Erythroblast (primary cell): ENCODE results near the gene SLC1A2.

Experiments used
- DNase-seq, 2 experiments: peaks; one replicate each; lab custom pipeline; 2025; lab: John Stamatoyannopoulos, UW
- GATA1 ChIP-seq: IDR thresholded peaks from 2 replicates; pipeline ENCODE4 v1.6.1; 2011; ENCODE audit warnings: low read depth, mild to moderate bottlenecking, control low read depth, low read length, moderate library complexity
- POLR2A ChIP-seq: IDR thresholded peaks from 2 replicates; pipeline ENCODE4 v1.6.1; 2011; ENCODE audit warnings: mild to moderate bottlenecking, low read length

SLC1A2 gene

DNA sequence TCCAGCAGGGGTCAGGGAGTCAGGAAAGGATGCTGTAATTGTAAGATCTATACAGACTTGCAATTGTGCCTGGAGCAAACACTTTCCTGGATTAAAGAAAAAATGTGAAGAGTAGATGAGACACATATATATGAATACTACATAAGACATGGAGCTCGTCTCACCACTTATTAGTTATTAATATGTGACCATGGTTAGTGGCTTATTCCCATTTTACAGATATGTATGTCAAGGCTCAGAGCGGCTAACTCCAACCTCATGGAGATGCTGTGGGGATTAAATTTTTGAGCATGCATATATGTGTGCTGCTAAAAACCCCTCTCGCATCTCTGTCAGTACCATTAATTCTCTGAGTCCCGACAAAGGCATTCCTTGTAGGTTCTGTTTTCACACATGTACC is 125.7 kb downstream of the SLC1A2 start:
- DNase-seq: no peak
- TF ChIP-seq POLR2A (no peak), GATA1 (no peak)

DNA sequence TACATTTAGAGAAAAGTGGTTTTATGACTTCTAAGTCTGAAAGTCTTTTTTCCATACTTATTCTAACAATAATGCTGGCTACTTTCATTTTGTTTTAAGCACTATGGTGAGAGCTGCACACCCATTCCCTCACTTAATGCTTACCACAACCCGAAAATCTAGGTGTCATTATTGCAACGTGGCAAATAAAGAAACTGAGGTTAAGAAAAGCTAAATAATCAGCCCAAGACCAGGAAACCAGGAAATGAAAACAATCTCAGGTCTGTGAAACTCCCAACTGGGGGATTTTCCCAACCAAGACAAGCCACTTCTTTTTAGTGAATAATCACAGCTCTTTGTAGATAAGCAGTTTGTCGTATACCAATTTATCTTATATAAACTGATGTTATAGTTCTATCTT is 126.3 kb downstream of the SLC1A2 start:
- TF ChIP-seq POLR2A (no peak), GATA1 (no peak)
- no peak for DNase-seq

DNA sequence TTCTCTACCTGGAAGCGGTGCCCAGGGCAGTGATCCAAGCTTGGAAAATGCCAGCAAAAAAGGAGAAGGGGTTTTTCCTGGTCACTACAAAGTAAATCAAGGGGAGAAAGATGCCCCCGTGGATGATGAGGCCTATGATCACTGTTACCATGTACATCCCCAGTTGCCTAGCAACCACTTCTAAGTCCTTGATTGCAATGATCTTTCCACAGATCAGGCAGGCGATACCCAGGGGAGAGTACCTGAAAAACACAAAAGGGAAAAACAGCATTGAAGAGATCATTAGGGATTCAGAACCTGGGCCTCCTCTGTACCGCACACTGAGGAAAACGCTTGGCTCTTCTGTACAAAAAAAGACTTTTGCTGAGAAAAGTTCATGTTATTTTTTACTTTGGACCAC is 127.1 kb downstream of the SLC1A2 start:
- TF ChIP-seq POLR2A: no peak
- no peak for TF ChIP-seq GATA1
- no peak for DNase-seq

DNA sequence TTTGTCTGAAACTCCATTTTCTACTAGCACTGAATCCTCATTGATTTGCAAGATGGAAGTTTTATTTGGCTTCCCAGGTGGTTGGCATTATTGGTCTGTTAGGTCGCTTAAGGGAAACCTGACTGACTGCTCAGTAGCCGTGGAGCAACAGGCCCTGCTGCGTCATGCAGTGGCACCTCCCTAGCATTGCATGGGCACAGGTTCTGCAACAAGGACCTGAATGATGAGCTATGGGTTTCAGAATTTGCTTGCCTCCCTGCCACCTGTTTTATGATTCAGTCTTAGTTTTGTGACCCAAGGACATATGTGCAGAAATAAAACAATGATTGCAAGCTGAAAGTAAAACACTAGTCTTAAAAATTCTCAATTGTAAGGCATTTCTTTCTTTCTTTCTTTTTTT is 128.5 kb downstream of the SLC1A2 start:
- TF ChIP-seq GATA1: no peak
- no peak for TF ChIP-seq POLR2A
- DNase-seq: no peak

DNA sequence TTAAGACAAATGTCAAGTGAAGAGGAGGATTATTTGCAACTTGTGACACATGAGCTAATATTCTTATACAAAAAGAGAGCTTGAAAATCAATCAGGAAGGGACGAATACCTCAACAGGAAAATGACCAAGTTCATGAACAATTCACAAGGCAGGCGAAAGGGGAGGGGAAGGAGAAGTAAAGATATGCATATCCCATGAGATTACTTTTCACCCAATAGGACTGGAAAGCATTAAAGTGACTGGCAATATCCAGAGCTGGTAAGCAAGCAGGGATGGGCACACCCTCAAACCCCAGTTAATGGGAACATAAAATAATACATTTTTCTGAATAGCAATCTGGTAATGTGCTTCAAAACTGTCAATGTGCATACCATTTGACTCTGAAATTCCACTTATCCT is 129.5 kb downstream of the SLC1A2 start:
- DNase-seq: no peak
- TF ChIP-seq POLR2A (no peak), GATA1 (no peak)

DNA sequence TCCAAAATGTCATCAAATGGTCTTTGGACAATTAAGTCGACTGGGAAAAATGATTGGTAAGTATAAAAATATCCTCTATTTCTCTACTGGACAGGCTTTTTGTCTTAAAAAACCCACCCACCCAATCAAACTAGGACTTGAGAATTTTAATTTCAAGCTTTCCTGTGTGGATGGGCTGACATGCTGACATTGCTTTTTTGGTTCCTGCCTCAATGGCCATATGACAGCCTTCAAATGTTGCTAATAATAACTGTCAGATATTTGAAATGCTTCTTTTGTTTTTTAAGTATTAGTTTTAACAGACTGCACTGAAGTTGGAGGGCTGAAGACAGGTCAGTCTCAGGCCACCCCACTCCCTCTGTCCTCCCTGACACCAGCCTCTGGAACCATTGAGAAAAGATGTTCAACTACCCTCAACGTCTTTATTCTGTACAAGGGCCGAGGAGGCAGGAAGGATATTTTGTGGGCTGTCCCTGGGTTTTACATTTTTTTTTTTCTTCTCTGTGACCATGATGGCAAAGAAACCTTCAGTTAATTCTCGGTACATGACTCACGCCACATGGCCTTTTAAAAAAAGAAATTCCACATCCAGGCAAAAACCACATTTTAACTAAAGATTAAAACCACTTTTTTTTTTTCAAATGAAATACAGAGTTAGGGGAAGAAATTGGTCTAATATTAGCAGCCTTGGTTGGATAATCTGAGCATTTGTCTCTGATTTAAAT is 130.4 kb downstream of the SLC1A2 start:
- TF ChIP-seq GATA1: no peak
- no peak for TF ChIP-seq POLR2A
- DNase-seq: no peak

DNA sequence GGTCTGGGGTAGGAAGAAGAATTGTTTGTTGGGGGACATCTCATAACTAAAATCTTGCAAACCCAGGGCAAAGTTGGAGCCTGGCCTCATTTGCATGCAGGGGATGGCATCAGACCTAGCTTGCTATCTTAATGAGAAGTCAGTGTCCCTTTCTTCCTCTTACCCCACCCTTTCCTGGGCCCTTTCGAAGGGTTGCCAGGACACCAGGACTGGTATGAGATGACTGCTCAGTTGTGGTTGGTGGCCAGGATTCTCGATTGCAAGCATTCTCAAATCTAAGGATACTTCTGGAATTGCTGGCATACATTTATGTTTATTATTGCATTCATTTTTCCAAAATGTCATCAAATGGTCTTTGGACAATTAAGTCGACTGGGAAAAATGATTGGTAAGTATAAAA is 131.0 kb downstream of the SLC1A2 start:
- DNase-seq: no peak
- no peak for TF ChIP-seq GATA1
- no peak for TF ChIP-seq POLR2A

DNA sequence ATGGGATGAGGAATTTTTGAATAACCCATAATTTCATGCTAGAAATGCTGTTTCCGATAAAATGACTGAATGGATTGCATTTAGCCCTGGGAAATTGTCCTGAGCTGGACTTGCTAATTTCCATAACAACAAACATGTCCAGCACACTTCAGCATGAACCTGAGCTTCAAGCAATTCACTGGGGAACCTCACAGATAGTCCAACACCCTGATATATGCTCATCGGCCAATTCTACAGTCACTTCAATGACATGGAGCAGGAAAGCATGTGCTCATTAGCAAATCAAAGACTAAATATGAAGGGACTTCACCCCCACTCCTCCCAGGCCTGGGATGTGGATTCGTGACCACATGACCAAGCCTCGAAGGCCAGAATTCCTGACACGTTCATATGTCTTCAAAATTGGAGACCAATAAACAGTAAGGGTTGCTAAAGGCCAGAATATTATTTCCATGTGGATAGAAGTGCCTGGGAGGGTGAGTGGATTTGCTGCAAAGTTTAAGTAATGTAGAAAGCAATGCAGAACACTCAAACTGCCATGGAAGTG is 131.9 kb downstream of the SLC1A2 start:
- no peak for DNase-seq
- no peak for TF ChIP-seq POLR2A
- no peak for TF ChIP-seq GATA1

DNA sequence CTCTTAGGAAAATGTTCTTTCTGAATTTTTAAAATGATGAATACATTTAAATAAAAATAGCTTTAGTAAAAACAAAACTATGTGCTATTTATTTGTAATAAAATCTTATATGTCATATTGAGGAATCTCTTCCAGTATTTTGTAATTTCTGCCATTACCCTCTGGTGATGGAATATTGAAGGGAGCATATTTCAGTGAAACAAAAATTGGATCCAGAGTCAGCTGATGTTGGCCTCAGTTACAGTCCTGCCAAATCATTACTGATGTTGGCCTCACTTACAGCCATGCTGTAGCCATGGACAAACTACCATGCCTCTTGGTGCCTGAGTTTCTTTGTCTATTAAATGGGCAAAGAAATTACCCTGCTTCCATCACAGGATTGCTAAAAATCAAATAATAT is 133.2 kb downstream of the SLC1A2 start:
- no peak for DNase-seq
- TF ChIP-seq POLR2A (no peak), GATA1 (no peak)

DNA sequence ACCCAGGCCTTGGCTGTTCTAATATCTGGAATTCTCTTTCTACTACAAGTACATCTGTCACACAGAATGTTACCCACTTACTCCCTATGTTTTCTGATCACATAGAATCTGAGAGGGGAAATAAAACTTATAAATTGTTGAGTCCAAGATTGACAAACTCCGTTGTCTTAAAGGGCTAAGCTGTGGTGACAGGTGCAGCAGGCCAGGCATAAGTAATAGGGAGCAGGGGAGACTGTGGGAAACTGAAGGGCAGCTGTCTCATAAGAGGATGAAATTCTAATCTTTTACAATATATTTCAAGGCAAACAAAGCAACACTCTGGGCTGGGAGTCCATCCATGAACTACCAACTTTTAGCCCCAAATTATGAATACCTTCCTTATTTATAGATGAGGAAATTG is 133.9 kb downstream of the SLC1A2 start:
- DNase-seq: no peak
- no peak for TF ChIP-seq GATA1
- TF ChIP-seq POLR2A: no peak

DNA sequence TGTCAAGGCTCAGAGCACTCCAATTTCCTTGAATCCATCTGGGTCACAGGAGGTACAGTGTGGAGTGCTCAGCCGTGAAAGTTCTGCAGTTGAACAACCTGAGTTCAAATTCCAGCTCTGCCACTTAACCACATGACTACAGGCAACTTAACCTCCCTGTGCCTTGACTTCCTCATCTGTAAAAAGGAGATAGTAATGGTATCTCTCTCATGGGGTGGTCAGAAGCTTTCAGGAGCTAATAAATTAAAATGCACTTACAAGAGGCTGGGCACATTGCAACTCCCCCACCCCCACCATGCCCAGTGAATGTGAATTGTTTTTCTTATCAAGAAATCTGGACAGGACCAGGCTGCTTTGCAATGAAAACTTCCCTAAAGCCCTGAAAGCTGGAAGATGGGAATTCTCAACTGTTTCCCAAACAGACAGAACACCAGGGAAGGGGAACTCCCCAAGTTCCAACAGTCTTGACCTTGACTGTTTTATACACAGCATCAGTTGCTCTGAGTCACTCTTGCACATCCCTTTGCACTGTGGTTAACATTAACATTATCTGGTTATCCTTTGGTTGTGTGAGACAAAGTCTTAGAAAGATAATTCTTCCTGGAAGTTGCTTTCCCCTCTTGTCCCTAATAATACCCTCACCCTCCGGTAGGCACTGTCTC is 137.0 kb downstream of the SLC1A2 start:
- TF ChIP-seq GATA1 (no peak), POLR2A (no peak)
- DNase-seq: no peak

DNA sequence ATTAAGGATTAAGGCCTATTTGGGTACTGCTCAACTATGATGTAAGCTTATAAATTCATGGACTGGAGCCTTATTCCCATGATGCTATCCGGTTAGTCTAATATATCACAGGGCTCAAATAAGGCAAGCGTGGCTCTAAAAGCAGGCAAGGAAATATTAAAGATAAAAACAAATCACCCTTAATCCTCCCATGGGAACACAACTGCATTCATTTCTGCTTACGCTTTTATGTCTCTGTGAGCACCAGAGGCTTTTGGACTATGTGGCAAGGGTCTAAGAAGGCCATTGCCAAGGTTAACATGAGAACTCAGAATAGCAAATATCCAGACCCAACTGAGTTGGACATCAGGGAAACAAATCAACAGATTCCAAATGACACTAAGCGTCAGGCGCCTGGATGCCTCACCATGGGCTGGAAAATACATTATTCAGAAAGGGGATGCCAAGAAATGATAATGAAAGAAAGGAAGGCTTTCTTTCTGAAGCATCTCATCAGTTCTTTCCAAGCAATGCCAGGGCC is 138.1 kb downstream of the SLC1A2 start:
- DNase-seq: no peak

DNA sequence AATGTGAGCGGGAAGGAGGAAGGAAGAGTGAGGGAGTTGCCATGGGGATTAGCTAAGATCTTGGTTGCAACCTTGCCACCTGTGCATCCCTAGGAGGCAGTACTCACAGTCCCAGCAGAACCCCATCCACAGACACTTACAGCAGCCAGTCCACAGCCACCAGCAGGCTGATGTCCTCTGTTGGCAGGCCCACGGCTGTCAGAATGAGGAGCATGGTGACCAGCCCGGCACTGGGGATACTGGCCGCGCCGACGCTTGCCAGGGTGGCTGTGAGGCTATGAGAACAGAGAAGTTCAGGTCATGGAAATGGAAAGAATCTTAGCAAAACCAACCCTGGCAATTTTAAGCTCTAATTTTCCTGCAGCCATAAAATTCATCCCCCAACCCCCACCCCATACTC is 138.6 kb downstream of the SLC1A2 start:
- no peak for TF ChIP-seq GATA1
- no peak for TF ChIP-seq POLR2A
- DNase-seq: no peak

More for the DNA sequence above, 138.1 kb downstream of the SLC1A2 start:
- TF ChIP-seq GATA1 (no peak), POLR2A (no peak)

DNA sequence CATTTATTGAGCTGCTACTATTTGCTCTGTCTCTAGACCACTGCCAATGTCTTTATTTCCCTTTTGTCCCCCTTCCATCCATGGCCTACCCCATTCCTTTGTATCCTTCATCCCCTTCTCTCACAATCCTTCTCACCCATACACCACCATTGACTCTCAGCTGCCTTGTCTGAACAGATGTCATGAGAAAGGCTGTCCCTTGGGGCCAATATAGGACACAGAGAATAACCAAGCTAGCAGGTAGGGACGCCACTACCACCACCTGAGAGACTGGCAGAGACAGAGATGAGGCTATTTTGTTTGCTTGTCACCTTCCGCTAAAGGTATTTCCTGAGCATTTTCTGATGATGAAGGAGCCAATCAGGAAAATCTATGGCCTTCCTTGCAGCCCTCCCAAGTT is 141.5 kb downstream of the SLC1A2 start:
- DNase-seq: no peak
- no peak for TF ChIP-seq GATA1
- TF ChIP-seq POLR2A: no peak
